ENCODE results near the gene MPP4.
A peak's percentile ranks its signal among the peaks of the same experiment; 100 is the strongest.

MPP4 gene, protein sequence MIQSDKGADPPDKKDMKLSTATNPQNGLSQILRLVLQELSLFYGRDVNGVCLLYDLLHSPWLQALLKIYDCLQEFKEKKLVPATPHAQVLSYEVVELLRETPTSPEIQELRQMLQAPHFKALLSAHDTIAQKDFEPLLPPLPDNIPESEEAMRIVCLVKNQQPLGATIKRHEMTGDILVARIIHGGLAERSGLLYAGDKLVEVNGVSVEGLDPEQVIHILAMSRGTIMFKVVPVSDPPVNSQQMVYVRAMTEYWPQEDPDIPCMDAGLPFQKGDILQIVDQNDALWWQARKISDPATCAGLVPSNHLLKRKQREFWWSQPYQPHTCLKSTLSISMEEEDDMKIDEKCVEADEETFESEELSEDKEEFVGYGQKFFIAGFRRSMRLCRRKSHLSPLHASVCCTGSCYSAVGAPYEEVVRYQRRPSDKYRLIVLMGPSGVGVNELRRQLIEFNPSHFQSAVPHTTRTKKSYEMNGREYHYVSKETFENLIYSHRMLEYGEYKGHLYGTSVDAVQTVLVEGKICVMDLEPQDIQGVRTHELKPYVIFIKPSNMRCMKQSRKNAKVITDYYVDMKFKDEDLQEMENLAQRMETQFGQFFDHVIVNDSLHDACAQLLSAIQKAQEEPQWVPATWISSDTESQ

GRCh38 chr2:201698588-201699226 lies at the start of gene MPP4:
Gene MPP4 (minus strand): TSS chr2:201698644. CDS start chr2:201693954, 4,690 bp downstream.
- DNase-seq = no peak

- DNase-seq = no peak
Observed at GRCh38 chr2:201746551-201746950, 48.1 kb upstream of the MPP4 start.

GRCh38 chr2:201735486-201735885 lies 37.0 kb upstream of the MPP4 start:
- DNase-seq = no peak

DNA sequence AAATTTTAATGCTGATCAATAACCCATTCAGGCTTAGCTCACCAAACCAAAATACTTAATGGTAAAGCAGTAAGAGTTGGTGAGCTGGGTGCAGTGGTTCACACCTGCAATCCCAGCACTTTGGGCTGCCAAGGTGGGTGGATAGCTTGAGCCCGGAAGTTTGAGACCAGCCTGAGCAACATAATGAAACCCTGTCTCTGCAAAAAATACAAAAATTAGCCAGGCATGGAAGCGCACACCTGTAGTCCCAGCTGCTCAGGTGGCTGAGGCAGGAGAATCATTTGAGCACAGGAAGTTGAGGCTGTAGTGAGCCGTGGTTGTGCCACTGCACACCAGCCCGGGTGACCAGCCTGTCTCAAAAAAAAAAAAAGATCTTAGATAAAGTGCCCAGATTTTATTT lies 35.7 kb upstream of the MPP4 start:
- no peak for DNase-seq

DNA sequence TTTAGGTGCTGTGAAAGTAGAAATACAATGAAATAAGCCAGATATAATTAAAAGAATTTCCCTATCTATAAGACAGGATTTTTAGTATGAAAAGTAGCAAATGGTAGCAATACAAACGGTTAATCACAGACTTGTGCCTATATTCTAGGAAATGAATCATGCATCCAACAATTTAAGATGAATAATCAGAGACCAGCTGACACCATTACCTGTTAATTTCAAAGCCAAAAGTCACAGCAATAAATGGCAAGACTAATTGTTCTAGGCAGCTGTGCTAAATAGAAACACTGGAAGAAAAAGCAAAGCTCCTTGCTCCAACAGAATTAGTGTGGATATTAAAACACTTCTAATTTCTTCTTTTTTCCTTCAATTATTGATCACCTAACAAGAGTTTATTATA lies 35.1 kb upstream of the MPP4 start:
- DNase-seq = no peak

GRCh38 chr2:201730651-201731285 lies 32.3 kb upstream of the MPP4 start:
- DNase-seq = no peak

DNA sequence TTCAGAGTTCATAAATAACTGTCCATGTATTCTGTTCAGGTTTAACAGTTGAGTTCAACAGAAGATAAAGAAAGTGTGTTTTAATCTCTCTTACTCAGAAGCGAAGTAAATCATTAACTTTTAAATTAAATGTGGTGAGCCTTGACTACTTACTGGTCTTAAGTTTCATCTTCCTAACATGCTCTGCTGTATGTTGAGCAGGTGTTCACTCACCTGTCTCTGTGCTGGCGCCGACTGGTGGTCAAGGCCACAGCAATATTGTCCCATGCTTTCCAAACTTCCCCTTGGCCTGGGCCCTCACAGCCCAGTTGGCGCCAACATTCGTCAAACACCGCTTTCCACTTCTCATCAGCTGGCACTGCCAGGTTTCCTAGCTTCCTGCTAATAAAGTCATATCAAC lies 17.0 kb upstream of the MPP4 start:
- DNase-seq = no peak

GRCh38 chr2:201712726-201713125 lies 14.3 kb upstream of the MPP4 start:
- no peak for DNase-seq

DNA sequence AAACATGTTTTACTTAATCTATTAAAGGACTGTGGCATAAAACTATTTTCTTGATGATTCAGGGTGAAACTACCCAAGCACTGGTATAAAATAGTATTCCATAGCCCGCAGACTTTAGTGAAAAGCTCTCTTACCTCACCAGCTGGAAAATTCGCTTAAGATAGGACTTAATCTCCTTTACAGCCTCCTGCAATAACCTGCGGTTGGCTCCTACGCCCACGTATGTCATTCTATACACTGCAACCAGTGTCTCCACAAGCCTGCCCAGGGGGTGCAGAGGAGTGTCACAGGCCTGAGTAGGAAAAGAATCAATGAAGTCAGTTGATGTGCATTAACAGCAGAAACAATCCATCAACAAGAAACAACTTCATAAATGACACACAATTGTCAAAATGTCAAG lies 11.3 kb upstream of the MPP4 start:
- DNase-seq = no peak

DNA sequence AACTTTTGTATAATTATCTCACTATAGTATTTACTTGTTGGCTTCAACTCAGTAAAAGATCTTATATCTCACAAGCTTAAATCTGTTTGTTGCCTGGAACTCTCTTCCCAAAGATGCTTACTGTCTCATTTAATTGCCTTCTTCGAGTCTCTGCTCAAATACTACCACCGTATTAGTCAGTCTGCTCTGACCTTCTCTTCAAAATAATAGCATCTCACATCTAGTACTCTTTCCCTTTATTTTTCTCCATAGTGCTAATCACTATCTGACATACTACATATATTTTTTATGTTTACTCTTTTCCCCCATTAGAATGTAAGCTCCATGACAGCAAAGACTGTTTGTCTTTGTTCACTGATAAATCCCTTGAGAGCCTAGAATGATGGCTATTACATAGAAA lies 10.6 kb upstream of the MPP4 start:
- DNase-seq = no peak

DNA sequence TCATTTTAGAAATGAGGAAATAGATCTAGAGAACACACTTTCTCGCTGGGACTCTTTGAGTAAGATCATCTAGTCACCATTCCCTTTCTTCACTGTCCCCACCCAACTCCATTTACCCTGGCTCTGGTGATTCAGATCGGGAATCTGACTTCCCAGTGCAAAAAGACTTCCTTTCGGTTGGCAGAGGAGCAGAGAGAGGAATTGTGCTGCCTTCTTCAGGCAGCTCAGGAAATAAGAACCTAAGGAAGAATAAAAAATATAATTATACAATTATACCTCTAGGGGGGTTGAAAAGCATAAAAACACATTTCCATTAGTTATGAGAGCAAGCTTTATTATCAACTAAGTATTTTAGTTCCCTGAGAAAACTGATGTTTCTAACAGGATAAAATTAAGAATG lies 9.3 kb upstream of the MPP4 start:
- no peak for DNase-seq

- DNase-seq = no peak
Observed at GRCh38 chr2:201707142-201707541, 8.7 kb upstream of the MPP4 start.

- DNase-seq = no peak
Observed at GRCh38 chr2:201704536-201704935, 6.1 kb upstream of the MPP4 start.

DNA sequence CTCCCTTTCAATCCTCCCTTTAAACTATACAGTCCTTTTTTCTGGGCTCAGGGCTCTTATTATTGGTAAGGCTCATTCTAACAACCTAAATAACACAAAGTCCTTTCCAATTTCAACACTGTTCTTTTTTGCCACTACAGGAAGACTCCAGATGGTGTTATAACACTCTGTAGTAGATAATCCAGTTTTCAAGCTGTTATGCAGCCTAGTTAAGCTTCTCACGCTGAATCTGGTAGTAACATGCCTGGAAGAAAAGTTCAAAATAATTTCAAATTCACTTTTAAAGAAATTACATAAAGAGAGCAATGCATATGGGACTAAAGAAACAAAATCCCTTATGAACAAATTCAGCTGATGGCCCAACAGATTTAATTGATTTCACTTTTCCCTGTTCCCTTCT lies 3.2 kb upstream of the MPP4 start:
- DNase-seq = no peak

- no peak for DNase-seq
Observed at GRCh38 chr2:201699416-201699815, 972 bp upstream of the MPP4 start.

GRCh38 chr2:201697899-201698298 lies 545 bp downstream of the MPP4 start:
- DNase-seq = no peak

- no peak for DNase-seq
Observed at GRCh38 chr2:201696151-201696659, 2.2 kb downstream of the MPP4 start.

GRCh38 chr2:201685156-201685555 lies 13.3 kb downstream of the MPP4 start:
- DNase-seq = no peak

DNA sequence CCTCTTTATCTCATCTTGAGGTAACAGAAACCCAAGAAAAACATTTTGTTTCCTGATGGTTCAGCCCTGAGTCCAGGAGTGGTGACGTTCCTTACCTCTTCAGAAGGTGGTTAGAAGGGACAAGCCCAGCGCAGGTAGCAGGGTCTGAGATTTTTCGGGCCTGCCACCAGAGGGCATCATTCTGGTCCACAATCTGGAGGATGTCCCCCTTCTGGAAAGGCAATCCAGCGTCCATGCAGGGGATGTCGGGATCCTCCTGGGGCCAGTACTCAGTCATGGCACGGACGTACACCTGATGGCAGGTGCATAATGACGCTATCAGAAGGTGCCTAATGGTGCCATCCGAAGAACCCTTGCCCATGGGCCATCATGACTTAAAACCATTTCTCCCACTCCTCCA lies 17.7 kb downstream of the MPP4 start:
- peak; percentile 1 for DNase-seq

GRCh38 chr2:201678401-201678800 lies 20.0 kb downstream of the MPP4 start:
- DNase-seq = no peak

- DNase-seq = no peak
Observed at GRCh38 chr2:201675454-201675853, 23.0 kb downstream of the MPP4 start.

DNA sequence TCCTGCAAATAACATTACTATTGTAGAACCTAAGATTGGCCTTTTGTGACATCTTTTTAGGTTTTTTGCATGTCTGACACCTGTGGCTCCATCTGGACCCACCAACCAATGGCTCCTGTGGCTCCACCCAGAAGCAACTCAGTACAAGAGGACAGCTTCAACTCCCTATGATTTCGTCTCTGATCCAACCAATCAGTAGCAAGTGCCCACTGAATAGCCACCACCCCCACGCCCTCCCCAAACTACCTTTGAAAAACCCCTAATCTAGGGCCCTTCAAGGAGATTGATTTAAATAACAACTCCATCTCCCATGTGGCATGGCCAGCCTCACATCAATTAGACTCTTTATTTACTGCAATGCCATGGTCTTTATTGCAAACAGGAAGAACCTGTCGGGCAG lies 23.6 kb downstream of the MPP4 start:
- DNase-seq = no peak

DNA sequence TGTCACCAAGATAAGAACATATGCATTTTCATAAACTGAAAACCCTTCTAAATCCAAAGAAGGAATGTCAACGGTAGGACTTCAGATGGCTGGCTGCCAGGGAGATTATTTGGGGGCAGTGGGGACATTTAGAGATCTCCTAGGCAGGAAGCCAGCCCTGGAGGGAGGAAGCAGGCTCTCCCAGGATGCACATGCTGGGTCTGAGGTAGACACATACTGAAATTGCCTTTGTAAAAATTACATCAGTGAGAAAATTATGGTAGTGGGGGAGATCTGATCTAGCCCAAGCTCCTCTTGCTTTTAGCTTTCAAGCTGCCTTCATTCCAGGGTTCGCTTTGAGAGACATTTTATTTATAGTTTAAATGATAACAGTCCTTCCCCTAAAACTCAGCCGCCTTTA lies 24.1 kb downstream of the MPP4 start:
- no peak for DNase-seq

DNA sequence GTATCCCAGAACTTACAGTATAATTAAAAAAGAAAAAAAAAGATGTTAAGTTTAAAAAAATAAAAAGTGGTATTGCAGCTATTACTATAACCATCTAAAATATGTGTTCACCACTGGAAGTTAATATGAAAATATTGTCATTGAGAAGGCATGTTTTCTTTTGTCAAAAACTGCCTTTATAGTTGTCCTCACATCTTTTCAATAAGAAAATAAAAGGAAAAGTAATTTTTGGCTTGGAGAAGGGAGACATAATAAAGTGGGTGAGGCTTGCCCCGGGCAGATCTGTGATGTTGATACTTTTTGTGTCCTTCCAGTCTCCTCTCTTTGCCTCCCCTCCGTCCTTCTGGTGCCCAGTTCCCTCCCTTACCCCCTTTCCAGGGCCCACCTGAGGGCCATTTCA lies 24.9 kb downstream of the MPP4 start:
- no peak for DNase-seq

All from NCI-H146 (cell line).